ENCODE measurements around the gene RPS6KA3.

- no peak for TF ChIP-seq CTCF (IDR thresholded peaks at IDR 0.05)
- no peak for TF ChIP-seq POLR2A (IDR thresholded peaks at IDR 0.05; ENCODE audit: low read depth)
- TF ChIP-seq EP300 (IDR thresholded peaks at IDR 0.05), result no peak
Observed at GRCh38 chrX:20128670-20129069, 138.0 kb downstream of the RPS6KA3 start.
